HG03457 (cell line): ENCODE measurements around the gene CAMTA1.

ENCODE experiments used
- ATAC-seq: cut with Tn5 transposase; IDR thresholded peaks from one replicate; pipeline ENCODE4 v1.9.1; 2021; ENCODE audit warnings: moderate number of reproducible peaks; ENCODE audit not compliant: unreplicated experiment

Gene CAMTA1

GRCh38 chr1:7103874-7104273, 318.6 kb downstream of the CAMTA1 start:
- ATAC-seq, result no peak

- ATAC-seq, result no peak
These were observed 319.1 kb downstream of the CAMTA1 start for GRCh38 chr1:7104339-7104738.

- ATAC-seq, result no peak
These were observed 320.0 kb downstream of the CAMTA1 start for GRCh38 chr1:7105269-7105668.

GRCh38 chr1:7106442-7107108, 321.3 kb downstream of the CAMTA1 start:
- no peak for ATAC-seq

- ATAC-seq, result no peak
These were observed 322.0 kb downstream of the CAMTA1 start for GRCh38 chr1:7107109-7107830.

- no peak for ATAC-seq
These were observed 323.0 kb downstream of the CAMTA1 start for GRCh38 chr1:7108251-7108650.

- no peak for ATAC-seq
These were observed 324.6 kb downstream of the CAMTA1 start for GRCh38 chr1:7109901-7110300.

GRCh38 chr1:7110321-7110720, 325.1 kb downstream of the CAMTA1 start:
- ATAC-seq, result no peak

GRCh38 chr1:7111853-7112252, 326.6 kb downstream of the CAMTA1 start:
- ATAC-seq, result no peak

GRCh38 chr1:7113136-7113535, 327.9 kb downstream of the CAMTA1 start:
- ATAC-seq, result no peak

- ATAC-seq, result no peak
These were observed 328.6 kb downstream of the CAMTA1 start for GRCh38 chr1:7113822-7114221.

- no peak for ATAC-seq
These were observed 330.7 kb downstream of the CAMTA1 start for GRCh38 chr1:7116001-7116400.

- ATAC-seq, result no peak
These were observed 332.4 kb downstream of the CAMTA1 start for GRCh38 chr1:7117399-7118281.

GRCh38 chr1:7119156-7119555, 333.9 kb downstream of the CAMTA1 start:
- no peak for ATAC-seq

GRCh38 chr1:7120863-7121621, 335.8 kb downstream of the CAMTA1 start:
- no peak for ATAC-seq

- no peak for ATAC-seq
These were observed 336.4 kb downstream of the CAMTA1 start for GRCh38 chr1:7121622-7121988.

- ATAC-seq, result no peak
These were observed 342.2 kb downstream of the CAMTA1 start for GRCh38 chr1:7127322-7128075.

- no peak for ATAC-seq
These were observed 343.0 kb downstream of the CAMTA1 start for GRCh38 chr1:7128293-7128692.

GRCh38 chr1:7130127-7130526, 344.9 kb downstream of the CAMTA1 start:
- no peak for ATAC-seq

- no peak for ATAC-seq
These were observed 350.2 kb downstream of the CAMTA1 start for GRCh38 chr1:7135493-7135892.
